A549 (cell line): ENCODE results near the gene AMHR2.
"Not testable (repeated sequence)": the region's sequence is repeated elsewhere in the genome, so short reads cannot be mapped to it uniquely, and the experiment has no call there.

Experiments
- ESRRA ChIP-seq: fragments of 150-350 bp; IDR thresholded peaks from 2 replicates; pipeline ENCODE4 v1.6.1; 2014; ENCODE audit warnings: mild to moderate bottlenecking, low read length, borderline replicate concordance
- HEYL ChIP-seq: fragments of 250-450 bp; sonication (Bioruptor Pico); IDR thresholded peaks from 2 replicates; pipeline ENCODE4 v1.8.0; 2021; ENCODE audit warnings: mild to moderate bottlenecking, moderate library complexity
- HOXB5 ChIP-seq: fragments of 250-450 bp; sonication (Bioruptor Pico); IDR thresholded peaks from 2 replicates; pipeline ENCODE4 v1.5.0; 2020; ENCODE audit warnings: mild to moderate bottlenecking, moderate library complexity
- JUN ChIP-seq, 2 experiments: fragments of >200 bp; sonication (Bioruptor Twin); formaldehyde crosslinking; IDR thresholded peaks; 2 replicates in 1 of 2; 3 replicates in 1 of 2; pipeline ENCODE4 v1.6.1; 2016 to 2017
- MAZ ChIP-seq: fragments of 150-350 bp; IDR thresholded peaks from 2 replicates; pipeline ENCODE4 v1.6.1; 2014; ENCODE audit warnings: antibody characterized with exemption, low read depth, low read length, borderline replicate concordance
- TFCP2L1 ChIP-seq: fragments of 250-450 bp; sonication (Bioruptor Pico); IDR thresholded peaks from 2 replicates; pipeline ENCODE4 v1.5.0; 2021; ENCODE audit warnings: mild to moderate bottlenecking

GRCh38 chr12:53415752-53416389 lies 7.8 kb upstream of the AMHR2 start:
- not testable (repeated sequence) for TF ChIP-seq ESRRA; TFCP2L1 (CRISPR knock-in tag); HOXB5 (CRISPR knock-in tag); JUN (IDR thresholded peaks at IDR 0.05); MAZ; HEYL
